Measurements from ENCODE around the gene GIMAP7. TPM values are rescaled to one million over a fixed set of nuclear protein-coding genes. Genes with fewer than 3 reads are reported as not detected.

Gene GIMAP7
- total and polyA plus RNA-seq, 2 donors (not counting 1 experiment from before 2014, with no cell fraction given): 0.16 to 0.30 TPM

DNA sequence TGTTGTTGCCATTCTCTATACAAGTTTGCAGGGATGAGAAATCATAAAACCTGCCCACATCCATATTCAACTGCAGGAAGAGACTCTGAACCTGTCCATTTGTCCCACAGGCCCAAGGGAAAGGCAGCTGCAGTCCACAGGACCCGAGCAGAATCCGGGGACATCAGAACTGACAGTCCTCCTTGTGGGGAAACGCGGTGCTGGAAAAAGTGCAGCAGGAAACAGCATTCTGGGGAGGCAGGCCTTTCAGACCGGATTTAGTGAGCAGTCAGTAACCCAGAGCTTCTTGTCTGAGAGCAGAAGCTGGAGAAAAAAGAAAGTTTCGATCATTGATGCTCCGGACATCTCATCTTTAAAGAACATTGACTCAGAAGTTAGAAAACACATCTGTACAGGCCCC is 40.8 kb upstream of the GIMAP7 start:
- Histone ChIP-seq H4K20me1 (ENCODE audit: control insufficient read depth, insufficient read depth, low read length, poor library complexity, severe bottlenecking) (no peaks in the 10 kb centered on the region), H2AFZ (ENCODE audit: insufficient read depth, low read depth, low read length, poor library complexity, severe bottlenecking) (no peak overlapping the region), H3K79me2 (ENCODE audit: control insufficient read depth, insufficient read depth, low read length) (no peaks in the 10 kb centered on the region), H3K27me3 (replicated peaks in 1 of 4; ENCODE audit: control extremely low read depth in 1 of 4, control insufficient read depth in 3 of 4, insufficient read depth in 4 of 4, low read length in 3 of 4) (peaks cover 0 to 2% (median 1%) of the 10 kb centered on the region in 4 experiments), H3K4me3 (ENCODE audit: control extremely low read depth in 1 of 5, extremely low read depth in 1 of 5, insufficient read depth in 1 of 5, low read depth in 2 of 5, low read length in 4 of 5) (no peak overlapping the region), H3K4me1 (ENCODE audit: control insufficient read depth in 2 of 2, insufficient read depth in 2 of 2, low read length in 2 of 2) (no peaks in the 10 kb centered on the region), H3K27ac (ENCODE audit: low read length in 2 of 2) (no peak overlapping the region), H3K4me2 (replicated peaks; ENCODE audit: low read depth, low read length, poor library complexity, severe bottlenecking) (no peak overlapping the region), H3K9me3 (ENCODE audit: control extremely low read depth in 1 of 3, control insufficient read depth in 2 of 3, insufficient read depth in 1 of 3, low read length in 2 of 3) (no peaks in the 10 kb centered on the region), H3K9ac (ENCODE audit: low read length) (no peak overlapping the region), H3K36me3 (replicated peaks in 1 of 2; ENCODE audit: control extremely low read depth in 1 of 2, control insufficient read depth in 1 of 2, extremely low read depth in 1 of 2, insufficient read depth in 2 of 2, low read length in 1 of 2) (no peaks in the 10 kb centered on the region)
- Mint-ChIP-seq H3K27me3 (peaks cover 12% of the 10 kb centered on the region), H3K27ac (no peak overlapping the region), H3K4me1 (no peaks in the 10 kb centered on the region), H3K4me3 (no peak overlapping the region), H3K9me3 (ENCODE audit: insufficient read depth) (no peaks in the 10 kb centered on the region)
- intact Hi-C loops (cut with micrococcal nuclease): no loop called here
- ChIA-PET CTCF (no interaction called here), POLR2A (interaction anchor here (0.6 kb wide), 1 partner anchor 473 kb away, joined by 10 read pairs; no protein-coding TSS in a partner anchor)
- no peak for DNase-seq
- no peak for ATAC-seq (ENCODE audit: low read depth)
- no peak for TF ChIP-seq EZH2 (IDR thresholded peaks at IDR 0.05; ENCODE audit: borderline replicate concordance, insufficient read depth, low read depth, low read length, poor library complexity, severe bottlenecking)
- TF ChIP-seq, protein P1, sequence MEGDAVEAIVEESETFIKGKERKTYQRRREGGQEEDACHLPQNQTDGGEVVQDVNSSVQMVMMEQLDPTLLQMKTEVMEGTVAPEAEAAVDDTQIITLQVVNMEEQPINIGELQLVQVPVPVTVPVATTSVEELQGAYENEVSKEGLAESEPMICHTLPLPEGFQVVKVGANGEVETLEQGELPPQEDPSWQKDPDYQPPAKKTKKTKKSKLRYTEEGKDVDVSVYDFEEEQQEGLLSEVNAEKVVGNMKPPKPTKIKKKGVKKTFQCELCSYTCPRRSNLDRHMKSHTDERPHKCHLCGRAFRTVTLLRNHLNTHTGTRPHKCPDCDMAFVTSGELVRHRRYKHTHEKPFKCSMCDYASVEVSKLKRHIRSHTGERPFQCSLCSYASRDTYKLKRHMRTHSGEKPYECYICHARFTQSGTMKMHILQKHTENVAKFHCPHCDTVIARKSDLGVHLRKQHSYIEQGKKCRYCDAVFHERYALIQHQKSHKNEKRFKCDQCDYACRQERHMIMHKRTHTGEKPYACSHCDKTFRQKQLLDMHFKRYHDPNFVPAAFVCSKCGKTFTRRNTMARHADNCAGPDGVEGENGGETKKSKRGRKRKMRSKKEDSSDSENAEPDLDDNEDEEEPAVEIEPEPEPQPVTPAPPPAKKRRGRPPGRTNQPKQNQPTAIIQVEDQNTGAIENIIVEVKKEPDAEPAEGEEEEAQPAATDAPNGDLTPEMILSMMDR (IDR thresholded peaks at IDR 0.05): no peak
- 98% methylated on average over 7 of the region's 7 CpGs for WGBS (ENCODE audit: insufficient coverage)

DNA sequence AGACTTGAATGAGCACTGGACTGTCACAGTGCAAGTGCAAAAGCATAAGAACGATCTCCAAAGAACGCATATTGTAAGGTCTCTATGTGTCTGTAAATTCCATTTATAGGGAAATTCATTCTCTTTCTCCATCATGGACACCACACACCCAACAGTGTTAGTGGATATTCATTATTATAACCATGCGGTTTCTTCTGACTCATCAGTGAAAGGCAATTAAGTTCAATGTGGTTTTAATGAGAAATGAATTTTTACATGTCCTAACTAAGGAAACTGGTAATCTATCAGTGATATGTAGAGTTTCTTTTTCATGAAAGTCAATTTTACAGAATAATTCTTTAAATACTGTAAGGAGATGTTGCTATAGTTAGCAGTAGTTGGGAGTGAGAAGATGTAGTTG is 38.4 kb upstream of the GIMAP7 start:
- Histone ChIP-seq H3K36me3 (replicated peaks in 1 of 2; ENCODE audit: control extremely low read depth in 1 of 2, control insufficient read depth in 1 of 2, extremely low read depth in 1 of 2, insufficient read depth in 2 of 2, low read length in 1 of 2) (no peaks in the 10 kb centered on the region), H3K27me3 (replicated peaks in 1 of 4; ENCODE audit: control extremely low read depth in 1 of 4, control insufficient read depth in 3 of 4, insufficient read depth in 4 of 4, low read length in 3 of 4) (peaks cover 0 to 2% (median 0%) of the 10 kb centered on the region in 4 experiments)
- intact Hi-C loops (cut with micrococcal nuclease): no loop called here

More for the DNA sequence above, 38.4 kb upstream of the GIMAP7 start:
- no peak for TF ChIP-seq EZH2 (IDR thresholded peaks at IDR 0.05; ENCODE audit: borderline replicate concordance, insufficient read depth, low read depth, low read length, poor library complexity, severe bottlenecking)
- TF ChIP-seq, protein P1 (IDR thresholded peaks at IDR 0.05): no peak
- Histone ChIP-seq H3K27ac (ENCODE audit: low read length in 2 of 2) (no peak overlapping the region), H3K9ac (ENCODE audit: low read length) (no peak overlapping the region), H3K4me1 (ENCODE audit: control insufficient read depth in 2 of 2, insufficient read depth in 2 of 2, low read length in 2 of 2) (peaks cover 0 to 1% of the 10 kb centered on the region in 2 donors), H2AFZ (ENCODE audit: insufficient read depth, low read depth, low read length, poor library complexity, severe bottlenecking) (no peak overlapping the region), H3K79me2 (ENCODE audit: control insufficient read depth, insufficient read depth, low read length) (no peaks in the 10 kb centered on the region), H3K4me2 (replicated peaks; ENCODE audit: low read depth, low read length, poor library complexity, severe bottlenecking) (no peak overlapping the region), H3K4me3 (ENCODE audit: control extremely low read depth in 1 of 5, extremely low read depth in 1 of 5, insufficient read depth in 1 of 5, low read depth in 2 of 5, low read length in 4 of 5) (no peak overlapping the region), H4K20me1 (ENCODE audit: control insufficient read depth, insufficient read depth, low read length, poor library complexity, severe bottlenecking) (no peaks in the 10 kb centered on the region), H3K9me3 (ENCODE audit: control extremely low read depth in 1 of 3, control insufficient read depth in 2 of 3, insufficient read depth in 1 of 3, low read length in 2 of 3) (no peaks in the 10 kb centered on the region)
- ATAC-seq (ENCODE audit: low read depth) (no peak), DNase-seq (no peak)
- H3K9me3 Mint-ChIP-seq (ENCODE audit: insufficient read depth): no peaks in the 10 kb centered on the region
- H3K4me1 Mint-ChIP-seq: peaks cover under 1% of the 10 kb centered on the region
- ChIA-PET CTCF (interaction anchor here (1.5 kb wide), 1 partner anchor 27 kb away, joined by 4 read pairs; no protein-coding TSS in a partner anchor), POLR2A (no interaction called here)
- no CpG with 5 or more reads among the region's 3 CpGs for WGBS (ENCODE audit: insufficient coverage)
- no peak overlapping the region for H3K27ac Mint-ChIP-seq
- H3K27me3 Mint-ChIP-seq: peaks cover 9% of the 10 kb centered on the region
- H3K4me3 Mint-ChIP-seq: no peak overlapping the region
